Vagina (tissue), 2 donors: ENCODE data around the gene ACTN4. TPM values are rescaled to one million over a fixed set of nuclear protein-coding genes. Genes with fewer than 3 reads are reported as not detected.
"Not testable (repeated sequence)": the region's sequence is repeated elsewhere in the genome, so short reads cannot be mapped to it uniquely, and the experiment has no call there.

Experiments
- DNase-seq, 2 donors: peaks; one replicate each; pipeline ENCODE4 v3.0.0-alpha.2; 2017; ENCODE audit errors: extremely low spot score in 2 of 2
- H3K27ac ChIP-seq: fragments of 200-600 bp; sonication (generic); one replicate; pipeline ENCODE4 v1.5.1; 2019
- H3K27me3 ChIP-seq: fragments of 200-600 bp; sonication (generic); one replicate; pipeline ENCODE4 v1.5.1; 2019
- H3K36me3 ChIP-seq, 2 donors: fragments of 200-600 bp; sonication (generic); one replicate each; pipeline ENCODE4 v1.5.1; 2017 to 2019
- H3K4me1 ChIP-seq: fragments of 200-600 bp; sonication (generic); one replicate; pipeline ENCODE4 v1.5.1; 2019
- H3K4me3 ChIP-seq, 2 donors: fragments of 200-600 bp; sonication (generic); 1 replicate in 1 of 2; 2 replicates in 1 of 2; pipeline ENCODE4 v1.5.1; 2016 to 2019
- H3K9me3 ChIP-seq: fragments of 200-600 bp; sonication (generic); one replicate; pipeline ENCODE4 v1.5.1; 2019
- CTCF ChIP-seq, 3 experiments: fragments of 450-650 bp in 2 of 3; fragments of 200-600 bp in 1 of 3; sonication (generic) in 1 of 3; IDR thresholded peaks; one replicate each; pipeline ENCODE4 v1.5.1; 2017 to 2019; ENCODE audit warnings: antibody characterized with exemption in 3 of 3, mild to moderate bottlenecking in 2 of 3, moderate library complexity in 2 of 3
- POLR2A ChIP-seq, 2 donors: fragments of 450-650 bp; IDR thresholded peaks; one replicate each; pipeline ENCODE4 v1.6.1; 2017; ENCODE audit warnings: antibody characterized with exemption in 2 of 2, mild to moderate bottlenecking in 2 of 2, moderate library complexity in 2 of 2
- POLR2AphosphoS5 ChIP-seq, 2 donors: sonication (generic); formaldehyde crosslinking; IDR thresholded peaks; one replicate each; pipeline ENCODE4 v1.9.0; 2017; ENCODE audit warnings: antibody characterized with exemption in 2 of 2, mild to moderate bottlenecking in 2 of 2, low read depth in 1 of 2; ENCODE audit not compliant: insufficient read depth in 1 of 2
- intact Hi-C: fragments of 100-400 bp; cut with DNase I; formaldehyde crosslinking; loops from one replicate; pipeline ENCODE4 v1.15.1; 2023
- total RNA-seq: library from RNA; depleted of rRNA; stranded (reverse); fragments of >200 nt; gene quantifications from one replicate; pipeline ENCODE4 v1.2.3, GENCODE V29; 2016

Gene ACTN4
- total RNA-seq, 1 donor from 2014 or later, result 513 TPM

GRCh38 chr19:38744874-38745273 is 97.4 kb downstream of the ACTN4 start:
- DNase-seq, result no peak
- Histone ChIP-seq H3K4me3 (no peak overlapping the region), H3K9me3 (no peaks in the 10 kb centered on the region), H3K27me3 (no peaks in the 10 kb centered on the region), H3K4me1 (peaks cover 4% of the 10 kb centered on the region), H3K27ac (no peak overlapping the region), H3K36me3 (no peaks in the 10 kb centered on the region)
- no peak for TF ChIP-seq POLR2A (IDR thresholded peaks at IDR 0.05)
- no peak for TF ChIP-seq CTCF (IDR thresholded peaks at IDR 0.05)
- no peak for TF ChIP-seq POLR2AphosphoS5 (IDR thresholded peaks at IDR 0.05; ENCODE audit: insufficient read depth in 1 of 2, low read depth in 1 of 2)
- intact Hi-C loops, result no loop called here

- Histone ChIP-seq H3K27ac (no peak overlapping the region), H3K4me1 (no peaks in the 10 kb centered on the region), H3K9me3 (no peaks in the 10 kb centered on the region), H3K36me3 (no peaks in the 10 kb centered on the region), H3K27me3 (no peaks in the 10 kb centered on the region), H3K4me3 (no peak overlapping the region)
- TF ChIP-seq CTCF (IDR thresholded peaks at IDR 0.05) (no peak), POLR2A (IDR thresholded peaks at IDR 0.05) (no peak), POLR2AphosphoS5 (IDR thresholded peaks at IDR 0.05; ENCODE audit: insufficient read depth in 1 of 2, low read depth in 1 of 2) (no peak)
- intact Hi-C loops, result no loop called here
- no peak for DNase-seq
These were observed 97.9 kb downstream of the ACTN4 start for GRCh38 chr19:38745316-38745715.

- H3K36me3 ChIP-seq, H3K27ac ChIP-seq, intact Hi-C loops, H3K9me3 ChIP-seq, H3K4me3 ChIP-seq, DNase-seq, H3K27me3 ChIP-seq, H3K4me1 ChIP-seq: not testable (repeated sequence)
These were observed 106.3 kb downstream of the ACTN4 start for GRCh38 chr19:38753783-38754182.

GRCh38 chr19:38754196-38754595 is 106.7 kb downstream of the ACTN4 start:
- H3K9me3 ChIP-seq, H3K36me3 ChIP-seq, H3K27me3 ChIP-seq, H3K4me3 ChIP-seq, DNase-seq, intact Hi-C loops, H3K27ac ChIP-seq, H3K4me1 ChIP-seq: not testable (repeated sequence)

GRCh38 chr19:38759590-38760003 is 112.1 kb downstream of the ACTN4 start:
- H3K27ac ChIP-seq, result no peak overlapping the region
- intact Hi-C loops, result no loop called here
- no peak for TF ChIP-seq POLR2AphosphoS5 (IDR thresholded peaks at IDR 0.05; ENCODE audit: insufficient read depth in 1 of 2, low read depth in 1 of 2)
- no peak for TF ChIP-seq POLR2A (IDR thresholded peaks at IDR 0.05)
- TF ChIP-seq CTCF (IDR thresholded peaks at IDR 0.05), result no peak
- no peak overlapping the region for H3K4me3 ChIP-seq
- no peaks in the 10 kb centered on the region for H3K27me3 ChIP-seq
- no peaks in the 10 kb centered on the region for H3K4me1 ChIP-seq
- no peaks in the 10 kb centered on the region for H3K36me3 ChIP-seq
- no peaks in the 10 kb centered on the region for H3K9me3 ChIP-seq
- DNase-seq, result no peak

GRCh38 chr19:38760805-38761517 is 113.5 kb downstream of the ACTN4 start:
- H3K36me3 ChIP-seq, intact Hi-C loops, H3K27me3 ChIP-seq, H3K9me3 ChIP-seq, DNase-seq, H3K27ac ChIP-seq, H3K4me1 ChIP-seq, H3K4me3 ChIP-seq: not testable (repeated sequence)

GRCh38 chr19:38761884-38762389 is 114.5 kb downstream of the ACTN4 start:
- H3K27me3 ChIP-seq, H3K4me1 ChIP-seq, DNase-seq, H3K36me3 ChIP-seq, H3K9me3 ChIP-seq, intact Hi-C loops, H3K4me3 ChIP-seq, H3K27ac ChIP-seq: not testable (repeated sequence)
